ENCODE measurements around the gene RHAG.
"Not testable (repeated sequence)": the region's sequence is repeated elsewhere in the genome, so short reads cannot be mapped to it uniquely, and the experiment has no call there.

Gene RHAG

GRCh38 chr6:49629485-49630088 lies 7.1 kb downstream of the RHAG start:
- H3K4me1 ChIP-seq (ENCODE audit: control extremely low read depth in 1 of 4, control insufficient read depth in 4 of 4, insufficient read depth in 4 of 4, low read length in 3 of 4), result not testable (repeated sequence)

GRCh38 chr6:49626811-49627210 lies 9.8 kb downstream of the RHAG start:
- Histone ChIP-seq H3K9me3 (ENCODE audit: control extremely low read depth in 1 of 5, control insufficient read depth in 4 of 5, insufficient read depth in 2 of 5, low read depth in 1 of 5, low read length in 4 of 5) (no peaks in the 10 kb centered on the region), H3K27me3 (replicated peaks in 2 of 5; ENCODE audit: control insufficient read depth in 4 of 5, insufficient read depth in 5 of 5, low read length in 4 of 5) (no peaks in the 10 kb centered on the region), H3K4me3 (ENCODE audit: control insufficient read depth in 1 of 7, extremely low read depth in 1 of 7, insufficient read depth in 4 of 7, low read depth in 2 of 7, low read length in 6 of 7) (no peak overlapping the region), H3K36me3 (ENCODE audit: control insufficient read depth in 4 of 4, insufficient read depth in 4 of 4, low read length in 3 of 4) (no peaks in the 10 kb centered on the region), H3K27ac (ENCODE audit: insufficient read depth in 1 of 2, low read depth in 1 of 2, low read length in 2 of 2, poor library complexity in 1 of 2, severe bottlenecking in 2 of 2) (no peak overlapping the region), H3K4me1 (ENCODE audit: control extremely low read depth in 1 of 4, control insufficient read depth in 4 of 4, insufficient read depth in 4 of 4, low read length in 3 of 4) (peaks cover 0 to 8% (median 3%) of the 10 kb centered on the region in 4 experiments)
- POLR2A ChIA-PET, result no interaction called here
- 100% methylated on average over 2 of the region's 3 CpGs for WGBS (ENCODE audit: insufficient coverage)
- no peak for DNase-seq
- CTCF ChIA-PET, result no interaction called here

More at GRCh38 chr6:49629485-49630088, 7.1 kb downstream of the RHAG start:
- H3K4me3 ChIP-seq (ENCODE audit: control insufficient read depth in 1 of 7, extremely low read depth in 1 of 7, insufficient read depth in 4 of 7, low read depth in 2 of 7, low read length in 6 of 7); H3K27ac ChIP-seq (ENCODE audit: insufficient read depth in 1 of 2, low read depth in 1 of 2, low read length in 2 of 2, poor library complexity in 1 of 2, severe bottlenecking in 2 of 2); POLR2A ChIA-PET; DNase-seq; H3K36me3 ChIP-seq (ENCODE audit: control insufficient read depth in 4 of 4, insufficient read depth in 4 of 4, low read length in 3 of 4); H3K27me3 ChIP-seq (replicated peaks in 2 of 5; ENCODE audit: control insufficient read depth in 4 of 5, insufficient read depth in 5 of 5, low read length in 4 of 5); H3K9me3 ChIP-seq (ENCODE audit: control extremely low read depth in 1 of 5, control insufficient read depth in 4 of 5, insufficient read depth in 2 of 5, low read depth in 1 of 5, low read length in 4 of 5): not testable (repeated sequence)
- 97% methylated on average over 29 of the region's 36 CpGs for WGBS (ENCODE audit: insufficient coverage)
- CTCF ChIA-PET, result interaction anchor here (1.1 to 1.7 kb wide), 2 partner anchors 16 to 220 kb away, joined by 3 to 6 read pairs; no protein-coding TSS in a partner anchor

GRCh38 chr6:49618257-49618656 lies 18.4 kb downstream of the RHAG start:
- H3K27me3 ChIP-seq (replicated peaks in 2 of 5; ENCODE audit: control insufficient read depth in 4 of 5, insufficient read depth in 5 of 5, low read length in 4 of 5), result no peaks in the 10 kb centered on the region
- H3K9me3 ChIP-seq (ENCODE audit: control extremely low read depth in 1 of 5, control insufficient read depth in 4 of 5, insufficient read depth in 2 of 5, low read depth in 1 of 5, low read length in 4 of 5), result no peaks in the 10 kb centered on the region
- H3K36me3 ChIP-seq (ENCODE audit: control insufficient read depth in 4 of 4, insufficient read depth in 4 of 4, low read length in 3 of 4), result no peaks in the 10 kb centered on the region
- H3K4me1 ChIP-seq (ENCODE audit: control extremely low read depth in 1 of 4, control insufficient read depth in 4 of 4, insufficient read depth in 4 of 4, low read length in 3 of 4), result peaks cover 0 to 1% (median 0%) of the 10 kb centered on the region in 4 experiments
- H3K4me3 ChIP-seq (ENCODE audit: control insufficient read depth in 1 of 7, extremely low read depth in 1 of 7, insufficient read depth in 4 of 7, low read depth in 2 of 7, low read length in 6 of 7), result no peak overlapping the region
- CTCF ChIA-PET, result interaction anchor here (0.9 to 1.4 kb wide), 3 partner anchors 11 to 238 kb away, joined by 3 to 4 read pairs (median 3); no protein-coding TSS in a partner anchor
- no peak for DNase-seq
- POLR2A ChIA-PET, result no interaction called here
- H3K27ac ChIP-seq (ENCODE audit: insufficient read depth in 1 of 2, low read depth in 1 of 2, low read length in 2 of 2, poor library complexity in 1 of 2, severe bottlenecking in 2 of 2), result no peak overlapping the region

GRCh38 chr6:49614144-49614543 lies 22.5 kb downstream of the RHAG start:
- CTCF ChIA-PET, result interaction anchor here (1.2 kb wide), 1 partner anchor 15 kb away, joined by 3 read pairs; no protein-coding TSS in a partner anchor
- H3K27ac ChIP-seq (ENCODE audit: insufficient read depth in 1 of 2, low read depth in 1 of 2, low read length in 2 of 2, poor library complexity in 1 of 2, severe bottlenecking in 2 of 2); H3K27me3 ChIP-seq (replicated peaks in 2 of 5; ENCODE audit: control insufficient read depth in 4 of 5, insufficient read depth in 5 of 5, low read length in 4 of 5); H3K9me3 ChIP-seq (ENCODE audit: control extremely low read depth in 1 of 5, control insufficient read depth in 4 of 5, insufficient read depth in 2 of 5, low read depth in 1 of 5, low read length in 4 of 5); H3K36me3 ChIP-seq (ENCODE audit: control insufficient read depth in 4 of 4, insufficient read depth in 4 of 4, low read length in 3 of 4); POLR2A ChIA-PET; DNase-seq; H3K4me1 ChIP-seq (ENCODE audit: control extremely low read depth in 1 of 4, control insufficient read depth in 4 of 4, insufficient read depth in 4 of 4, low read length in 3 of 4); H3K4me3 ChIP-seq (ENCODE audit: control insufficient read depth in 1 of 7, extremely low read depth in 1 of 7, insufficient read depth in 4 of 7, low read depth in 2 of 7, low read length in 6 of 7): not testable (repeated sequence)
- WGBS (ENCODE audit: insufficient coverage), result no CpG with 5 or more reads among the region's 5 CpGs

GRCh38 chr6:49609285-49609684 lies 27.4 kb downstream of the RHAG start:
- WGBS (ENCODE audit: insufficient coverage), result 88% methylated on average over 1 of the region's 1 CpG
- H3K9me3 ChIP-seq (ENCODE audit: control extremely low read depth in 1 of 5, control insufficient read depth in 4 of 5, insufficient read depth in 2 of 5, low read depth in 1 of 5, low read length in 4 of 5), result no peaks in the 10 kb centered on the region
- no peaks in the 10 kb centered on the region for H3K4me1 ChIP-seq (ENCODE audit: control extremely low read depth in 1 of 4, control insufficient read depth in 4 of 4, insufficient read depth in 4 of 4, low read length in 3 of 4)
- H3K27me3 ChIP-seq (replicated peaks in 2 of 5; ENCODE audit: control insufficient read depth in 4 of 5, insufficient read depth in 5 of 5, low read length in 4 of 5), result peaks cover 0 to 3% (median 0%) of the 10 kb centered on the region in 5 experiments
- POLR2A ChIA-PET, result no interaction called here
- H3K4me3 ChIP-seq (ENCODE audit: control insufficient read depth in 1 of 7, extremely low read depth in 1 of 7, insufficient read depth in 4 of 7, low read depth in 2 of 7, low read length in 6 of 7), result no peak overlapping the region
- no peaks in the 10 kb centered on the region for H3K36me3 ChIP-seq (ENCODE audit: control insufficient read depth in 4 of 4, insufficient read depth in 4 of 4, low read length in 3 of 4)
- no peak overlapping the region for H3K27ac ChIP-seq (ENCODE audit: insufficient read depth in 1 of 2, low read depth in 1 of 2, low read length in 2 of 2, poor library complexity in 1 of 2, severe bottlenecking in 2 of 2)
- DNase-seq, result no peak
- CTCF ChIA-PET, result interaction anchor here (1.3 to 1.7 kb wide), 3 partner anchors 13 to 241 kb away, joined by 3 to 6 read pairs (median 3); no protein-coding TSS in a partner anchor

- WGBS (ENCODE audit: insufficient coverage), result 85% methylated on average over 4 of the region's 9 CpGs
Observed at GRCh38 chr6:49608275-49608674, 28.4 kb downstream of the RHAG start.

GRCh38 chr6:49607391-49607982 lies 29.2 kb downstream of the RHAG start:
- CTCF ChIA-PET, result interaction anchor here (0.8 to 3.8 kb wide), 24 partner anchors 11 to 307 kb away, joined by 3 to 30 read pairs (median 4); no protein-coding TSS in a partner anchor
- no peak overlapping the region for H3K27ac ChIP-seq (ENCODE audit: insufficient read depth in 1 of 2, low read depth in 1 of 2, low read length in 2 of 2, poor library complexity in 1 of 2, severe bottlenecking in 2 of 2)
- no peak for DNase-seq
- H3K4me1 ChIP-seq (ENCODE audit: control extremely low read depth in 1 of 4, control insufficient read depth in 4 of 4, insufficient read depth in 4 of 4, low read length in 3 of 4), result no peaks in the 10 kb centered on the region
- POLR2A ChIA-PET, result no interaction called here
- H3K27me3 ChIP-seq (replicated peaks in 2 of 5; ENCODE audit: control insufficient read depth in 4 of 5, insufficient read depth in 5 of 5, low read length in 4 of 5), result peaks cover 0 to 3% (median 0%) of the 10 kb centered on the region in 5 experiments
- H3K36me3 ChIP-seq (ENCODE audit: control insufficient read depth in 4 of 4, insufficient read depth in 4 of 4, low read length in 3 of 4), result no peaks in the 10 kb centered on the region
- no peak overlapping the region for H3K4me3 ChIP-seq (ENCODE audit: control insufficient read depth in 1 of 7, extremely low read depth in 1 of 7, insufficient read depth in 4 of 7, low read depth in 2 of 7, low read length in 6 of 7)
- H3K9me3 ChIP-seq (ENCODE audit: control extremely low read depth in 1 of 5, control insufficient read depth in 4 of 5, insufficient read depth in 2 of 5, low read depth in 1 of 5, low read length in 4 of 5), result no peaks in the 10 kb centered on the region

More at GRCh38 chr6:49608275-49608674, 28.4 kb downstream of the RHAG start:
- H3K4me1 ChIP-seq (ENCODE audit: control extremely low read depth in 1 of 4, control insufficient read depth in 4 of 4, insufficient read depth in 4 of 4, low read length in 3 of 4); H3K4me3 ChIP-seq (ENCODE audit: control insufficient read depth in 1 of 7, extremely low read depth in 1 of 7, insufficient read depth in 4 of 7, low read depth in 2 of 7, low read length in 6 of 7); POLR2A ChIA-PET; DNase-seq; H3K27me3 ChIP-seq (replicated peaks in 2 of 5; ENCODE audit: control insufficient read depth in 4 of 5, insufficient read depth in 5 of 5, low read length in 4 of 5); H3K9me3 ChIP-seq (ENCODE audit: control extremely low read depth in 1 of 5, control insufficient read depth in 4 of 5, insufficient read depth in 2 of 5, low read depth in 1 of 5, low read length in 4 of 5); H3K36me3 ChIP-seq (ENCODE audit: control insufficient read depth in 4 of 4, insufficient read depth in 4 of 4, low read length in 3 of 4); H3K27ac ChIP-seq (ENCODE audit: insufficient read depth in 1 of 2, low read depth in 1 of 2, low read length in 2 of 2, poor library complexity in 1 of 2, severe bottlenecking in 2 of 2): not testable (repeated sequence)
- CTCF ChIA-PET, result interaction anchor here (0.7 to 2.2 kb wide), 5 partner anchors 14 to 155 kb away, joined by 3 to 9 read pairs (median 6); no protein-coding TSS in a partner anchor

All from common myeloid progenitor, CD34-positive (primary cell).